GM19395 (cell line): ENCODE data around the gene TNFRSF14.

ENCODE experiments used
- ATAC-seq: cut with Tn5 transposase; IDR thresholded peaks from one replicate; pipeline ENCODE4 v1.9.1; 2021; ENCODE audit warnings: mild to moderate bottlenecking, moderate library complexity; ENCODE audit not compliant: unreplicated experiment

The TNFRSF14 gene

DNA sequence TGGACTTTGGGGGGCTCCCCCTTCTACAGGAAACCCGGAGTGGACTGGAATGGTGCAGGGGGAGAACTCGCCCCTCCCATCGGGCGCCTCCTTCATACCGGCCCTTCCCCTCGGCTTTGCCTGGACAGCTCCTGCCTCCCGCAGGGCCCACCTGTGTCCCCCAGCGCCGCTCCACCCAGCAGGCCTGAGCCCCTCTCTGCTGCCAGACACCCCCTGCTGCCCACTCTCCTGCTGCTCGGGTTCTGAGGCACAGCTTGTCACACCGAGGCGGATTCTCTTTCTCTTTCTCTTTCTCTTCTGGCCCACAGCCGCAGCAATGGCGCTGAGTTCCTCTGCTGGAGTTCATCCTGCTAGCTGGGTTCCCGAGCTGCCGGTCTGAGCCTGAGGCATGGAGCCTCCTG lies at the start of gene TNFRSF14:
Gene TNFRSF14 (plus strand): TSS at position 95 of the 401 bp plus-strand sequence. CDS start 294 bp downstream, at position 389.
- ATAC-seq, result peak; percentile 48

DNA sequence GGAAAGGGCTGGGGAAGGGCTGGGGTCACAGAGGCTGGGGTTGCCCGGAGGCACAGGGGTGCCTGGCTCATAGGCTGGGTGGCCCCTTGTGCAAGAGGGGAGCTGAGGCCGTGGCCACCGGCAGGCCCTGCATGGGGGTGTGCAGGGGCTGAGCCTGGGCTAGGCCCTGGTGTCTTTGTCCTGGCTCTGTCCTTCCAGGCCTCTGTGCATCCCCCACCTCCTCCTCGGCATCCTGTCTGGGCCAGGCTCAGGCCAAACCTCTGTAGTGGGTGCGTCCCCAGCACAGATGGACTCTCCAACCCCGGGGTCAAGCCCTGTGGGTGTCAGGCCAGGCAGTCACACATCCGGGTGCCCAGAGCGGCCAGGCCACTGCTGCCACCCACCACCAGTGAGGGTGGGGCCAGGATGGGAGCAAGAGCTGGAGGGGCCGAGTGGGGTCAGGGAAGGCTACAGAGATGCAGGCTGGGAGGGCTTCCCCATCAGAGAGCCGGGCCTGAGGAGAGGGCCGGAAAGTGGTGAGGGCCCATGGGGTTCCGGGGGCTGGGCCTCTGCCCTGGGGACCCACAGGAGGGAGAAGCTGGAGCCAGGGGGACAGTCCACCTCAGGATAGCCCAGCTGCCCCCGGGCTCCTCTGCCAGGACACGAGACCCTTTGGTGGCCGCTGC lies 49.1 kb upstream of the TNFRSF14 start:
- no peak for ATAC-seq

DNA sequence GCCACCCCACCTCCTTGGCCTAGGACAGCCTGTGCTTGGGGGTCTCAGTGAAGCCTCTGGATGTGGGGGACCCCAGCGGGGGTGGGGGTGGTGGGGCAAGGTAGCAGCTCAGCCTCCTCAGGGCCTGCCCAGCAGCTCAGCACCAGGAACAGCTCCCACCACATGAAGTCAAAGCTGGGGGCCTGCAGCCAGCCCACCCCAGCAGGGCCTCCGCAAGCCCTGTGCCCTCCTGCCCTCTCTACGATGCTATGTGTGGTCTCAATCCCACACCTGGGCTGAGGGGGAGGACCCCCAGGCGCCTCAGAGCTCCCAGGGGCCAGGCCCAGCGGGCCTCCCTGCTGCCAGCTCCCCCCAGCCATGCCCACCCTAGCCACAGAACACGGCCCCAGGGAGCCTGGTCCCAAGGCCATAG lies 48.4 kb upstream of the TNFRSF14 start:
- no peak for ATAC-seq

DNA sequence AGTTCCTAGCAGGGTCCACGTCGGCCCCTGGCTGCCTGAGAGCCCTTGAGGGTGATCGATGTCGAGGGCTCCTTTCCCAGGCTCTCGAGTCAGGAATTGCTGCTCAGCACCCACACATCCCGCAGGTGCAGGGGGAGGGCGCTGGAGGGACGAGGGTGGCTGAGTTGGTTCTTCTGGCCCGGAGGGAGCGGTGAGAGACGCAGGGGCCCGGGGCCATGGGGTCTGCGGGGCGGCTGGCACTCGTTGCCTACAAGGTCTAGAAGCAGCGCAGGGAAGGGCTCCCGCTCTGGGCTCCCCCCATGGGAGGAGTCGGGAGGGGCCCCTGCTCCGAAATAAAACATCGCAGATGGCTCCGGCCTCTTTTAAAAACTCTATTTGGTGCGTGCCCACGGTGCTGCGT lies 48.0 kb upstream of the TNFRSF14 start:
- ATAC-seq, result no peak

DNA sequence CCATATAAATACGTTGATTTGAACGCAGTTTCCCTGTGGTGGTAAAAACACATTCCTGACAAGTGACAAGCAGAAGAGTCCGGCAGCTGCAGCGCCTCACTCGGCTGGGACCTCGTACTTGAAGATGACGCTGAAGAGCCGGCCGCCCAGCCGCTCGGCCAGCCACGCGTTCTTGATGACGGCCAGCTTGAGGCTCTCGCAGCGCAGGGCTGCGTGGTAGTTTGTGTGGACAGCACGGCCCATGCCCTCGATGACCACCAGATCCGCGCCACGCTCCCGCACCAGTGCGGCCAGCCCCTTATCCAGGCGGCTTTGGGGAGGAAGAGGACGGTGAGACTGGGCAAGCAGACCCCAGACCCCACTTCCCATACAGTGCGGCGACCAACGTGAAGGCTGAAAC lies 47.4 kb upstream of the TNFRSF14 start:
- no peak for ATAC-seq

DNA sequence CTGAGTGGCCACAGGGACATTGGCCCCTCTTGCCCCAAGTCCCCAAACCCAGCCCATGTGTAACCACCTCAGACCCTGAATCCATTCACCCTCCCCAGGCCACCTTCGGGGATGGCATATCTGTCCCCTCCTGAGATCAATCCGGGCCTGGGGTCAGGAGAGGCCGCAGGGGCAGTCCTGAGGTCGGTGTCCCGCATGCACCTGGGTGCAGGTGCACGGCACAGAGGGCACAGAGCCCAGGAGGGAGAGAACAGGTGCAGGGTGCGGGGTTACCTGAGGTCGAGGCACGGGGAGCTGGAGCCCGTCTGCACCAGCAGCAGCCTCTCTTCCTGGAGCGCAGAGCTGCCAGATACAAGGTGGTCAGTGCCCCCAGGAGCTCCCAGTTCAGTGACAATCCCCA lies 46.6 kb upstream of the TNFRSF14 start:
- ATAC-seq, result no peak

DNA sequence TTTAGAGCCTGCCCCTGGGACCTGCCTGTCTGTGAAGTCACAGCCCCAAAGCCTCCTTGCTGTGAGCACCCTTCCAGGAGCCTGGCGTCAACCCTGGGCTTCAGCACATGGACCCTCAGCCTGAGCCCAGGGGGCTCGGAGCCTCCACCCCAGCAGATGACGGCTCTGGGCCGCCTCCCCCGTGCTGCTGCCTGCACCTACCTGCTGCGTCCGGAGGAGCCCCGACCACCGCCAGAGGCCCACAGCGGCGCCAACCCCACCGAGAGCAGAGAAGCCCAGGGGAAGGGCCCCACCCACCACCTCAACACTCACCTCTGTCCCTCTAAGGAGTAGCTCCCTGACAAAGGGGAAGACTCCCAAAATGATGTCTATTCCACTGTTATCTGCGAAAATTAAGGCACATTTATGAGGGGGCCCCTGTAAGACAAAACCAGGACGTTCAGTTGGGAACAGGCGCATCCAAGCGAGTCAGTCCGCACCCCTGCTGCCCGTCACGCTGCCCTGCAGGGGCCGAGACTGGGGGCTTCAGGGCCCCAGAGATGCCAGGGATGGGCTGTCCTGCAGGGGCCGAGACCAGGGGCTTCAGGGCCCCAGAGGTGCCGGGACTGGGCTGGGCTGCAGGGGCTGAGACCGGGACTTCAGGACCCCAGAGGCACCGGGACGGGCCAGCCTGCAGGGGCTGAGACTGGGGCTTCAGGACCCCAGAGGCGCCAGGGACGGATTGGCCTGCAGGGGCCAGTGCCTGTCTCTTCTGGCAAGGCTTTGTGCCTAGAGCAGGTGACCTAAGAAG lies 45.6 kb upstream of the TNFRSF14 start:
- no peak for ATAC-seq

DNA sequence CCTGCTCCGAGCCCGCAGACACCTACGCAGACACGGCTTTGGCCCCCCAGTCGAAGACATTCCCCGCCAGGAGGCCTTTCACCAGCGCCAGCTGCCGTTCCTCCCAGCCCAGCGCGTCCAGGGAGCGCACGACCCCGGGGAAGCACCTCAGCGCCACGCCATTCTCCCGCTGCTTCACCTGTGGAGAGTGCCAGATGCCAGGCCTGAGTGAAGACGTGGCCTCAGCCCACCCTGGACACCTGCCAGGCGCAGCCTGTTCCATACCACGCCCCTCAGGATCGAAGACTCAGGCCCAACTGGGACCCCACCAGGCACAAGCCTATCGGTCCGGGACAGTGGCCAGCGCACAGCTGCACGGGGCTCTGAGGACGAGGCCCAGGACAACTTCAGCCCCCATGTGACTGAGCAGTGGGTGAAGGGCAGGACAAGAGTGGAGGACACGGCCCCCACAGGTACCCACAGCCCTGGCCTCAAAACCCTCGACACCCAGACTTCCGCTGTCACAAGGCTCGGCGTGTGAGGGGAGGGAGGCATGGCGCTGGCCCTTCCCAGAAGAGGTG lies 43.2 kb upstream of the TNFRSF14 start:
- ATAC-seq, result no peak

DNA sequence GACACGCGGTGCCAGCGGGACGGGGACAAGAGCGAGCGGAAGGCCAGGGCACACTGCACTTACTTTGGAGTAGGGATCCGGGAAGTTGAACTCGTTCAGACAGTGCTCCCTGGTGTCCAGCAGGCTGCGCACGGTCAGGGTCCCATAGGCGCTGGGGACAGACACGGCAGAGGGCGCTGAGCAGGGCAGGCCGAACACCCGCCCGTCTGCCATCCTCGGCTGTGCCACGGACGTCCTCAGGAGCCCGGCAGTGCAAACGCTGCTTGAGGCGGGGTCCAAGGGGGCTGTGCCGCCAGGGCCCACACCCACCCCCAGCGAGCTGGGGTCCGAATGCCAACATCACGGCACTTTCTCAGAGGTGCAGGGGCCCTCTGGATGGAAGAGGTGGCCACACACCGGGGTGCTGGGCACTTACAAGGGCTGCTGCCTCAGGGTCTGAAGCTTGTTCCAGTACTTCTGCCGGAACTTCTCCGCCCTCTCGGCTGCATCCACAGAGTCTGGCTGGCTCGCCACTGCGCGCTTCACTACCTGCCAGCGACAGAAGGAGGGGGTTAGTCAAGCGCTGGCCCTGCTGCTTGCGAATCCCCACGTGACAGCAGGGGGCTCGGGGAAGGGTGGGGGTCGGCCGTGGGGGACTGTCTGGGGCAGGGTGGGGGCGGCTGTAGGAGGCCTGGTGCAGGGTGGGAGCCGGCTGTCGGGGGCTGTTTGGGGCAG lies 42.1 kb upstream of the TNFRSF14 start:
- ATAC-seq, result no peak

DNA sequence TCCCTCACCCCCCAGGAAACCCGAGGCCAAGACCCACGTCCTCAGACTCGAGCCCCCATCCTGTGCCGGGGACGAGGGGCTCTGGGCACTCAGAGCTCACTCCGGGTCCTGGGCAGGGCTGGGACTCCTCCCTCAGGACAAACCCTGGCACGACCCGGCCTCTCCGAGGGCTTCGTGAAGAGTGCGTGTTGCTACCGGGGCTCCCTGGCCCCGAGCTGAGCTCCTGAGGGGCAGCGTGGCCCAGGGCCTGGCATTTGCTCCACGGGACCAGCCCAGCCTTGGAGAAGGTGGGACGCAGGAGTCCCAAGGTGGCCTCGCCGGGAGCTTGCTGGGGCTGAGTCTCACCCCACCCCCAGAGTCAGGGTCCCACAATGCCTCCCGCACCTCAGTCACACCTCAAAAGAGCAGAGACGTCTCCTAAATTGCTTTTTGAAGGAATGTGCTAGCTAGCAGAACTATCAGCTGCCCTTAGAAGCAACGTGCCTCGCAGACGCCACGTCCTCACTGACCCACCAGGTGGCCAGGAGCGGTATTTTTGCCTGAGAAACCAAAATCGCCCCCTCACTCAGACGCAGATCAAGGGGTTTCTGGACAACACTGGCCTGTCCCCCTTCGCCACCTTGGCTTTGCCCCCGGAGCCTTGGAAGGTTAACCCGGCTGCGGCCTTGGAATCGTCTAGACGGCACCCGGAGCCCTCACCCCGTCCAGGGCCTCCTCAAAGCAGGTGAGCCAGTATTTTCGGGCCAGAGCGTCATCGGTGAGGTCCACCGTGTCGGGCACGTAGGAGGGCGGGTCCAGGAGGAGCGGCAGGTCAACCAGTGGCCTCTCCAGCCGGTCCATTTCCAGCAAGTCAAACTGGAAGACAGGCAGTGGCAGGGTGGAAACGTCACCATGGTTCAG lies 41.1 kb upstream of the TNFRSF14 start:
- ATAC-seq, result no peak

DNA sequence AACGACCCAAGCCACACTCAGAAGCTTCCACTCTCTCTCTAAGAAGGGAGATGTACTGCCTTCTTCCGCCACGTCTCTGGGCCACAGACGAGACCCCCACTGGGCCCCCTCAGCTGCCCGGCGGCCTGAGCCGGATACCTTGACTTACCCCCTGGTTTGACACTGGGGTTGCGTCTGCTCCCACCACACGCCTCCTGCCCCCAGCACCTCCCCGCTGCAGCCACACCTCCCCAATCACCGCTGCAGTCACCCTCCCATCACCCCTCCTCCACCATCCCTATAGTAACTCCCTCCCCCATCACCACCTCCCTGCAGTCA lies 40.4 kb upstream of the TNFRSF14 start:
- no peak for ATAC-seq

DNA sequence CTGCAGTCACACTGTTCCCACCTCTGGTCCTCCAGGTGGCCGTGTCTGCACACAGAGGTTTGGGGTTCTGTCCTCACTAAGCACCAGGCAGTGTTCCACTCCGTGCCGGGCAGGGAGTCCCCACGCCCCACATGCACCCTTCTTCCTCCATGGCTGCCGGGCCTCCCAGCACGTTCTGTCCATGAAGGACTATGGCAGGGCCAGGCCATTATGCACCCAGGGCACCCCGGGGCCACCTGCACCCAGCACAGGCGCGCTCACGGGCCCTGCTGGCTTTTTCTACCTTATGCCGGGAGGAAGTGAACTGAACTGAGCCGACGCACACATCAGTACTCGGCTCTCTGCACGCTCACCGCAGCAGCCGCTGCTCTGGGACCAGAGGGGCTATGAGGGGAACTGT lies 40.0 kb upstream of the TNFRSF14 start:
- no peak for ATAC-seq

DNA sequence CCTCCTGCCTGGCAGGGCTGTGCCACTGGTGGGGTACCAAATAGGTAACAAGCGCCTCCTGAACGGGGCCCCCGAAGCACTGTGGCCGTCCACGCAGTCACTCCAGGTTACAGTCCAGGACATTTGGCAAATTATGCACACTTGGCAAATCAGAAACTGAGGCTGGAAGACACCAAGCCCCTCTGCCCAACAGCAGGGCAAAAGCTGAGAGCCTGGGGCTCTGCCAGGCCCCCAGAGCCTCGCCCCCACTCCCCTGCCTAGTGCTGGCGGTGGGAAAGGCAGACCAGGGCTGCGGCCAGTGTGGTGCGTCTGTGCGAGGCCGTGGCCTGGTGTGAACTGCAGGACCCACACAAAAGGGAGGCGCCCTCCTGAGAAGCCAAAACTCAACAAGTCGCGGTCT lies 39.2 kb upstream of the TNFRSF14 start:
- no peak for ATAC-seq

DNA sequence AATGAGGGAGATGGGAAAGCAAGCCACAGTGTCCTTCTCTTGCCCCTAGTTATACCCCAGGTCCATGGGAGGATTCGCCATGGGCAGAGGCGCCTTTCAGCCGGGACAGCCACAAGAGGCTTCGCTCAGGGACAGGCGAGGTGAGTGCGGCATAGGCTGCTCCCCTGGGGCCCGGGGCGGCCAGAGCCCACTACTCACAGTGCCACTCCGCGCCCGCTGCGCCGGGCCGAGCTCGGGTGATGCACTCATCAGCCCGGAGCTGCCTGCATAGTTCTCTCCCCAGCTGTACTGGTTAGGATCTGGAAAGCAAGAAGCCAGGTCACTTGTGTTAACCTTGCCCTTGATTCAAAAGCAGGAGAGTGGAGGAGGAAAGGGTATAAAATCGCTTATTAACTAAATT lies 38.2 kb upstream of the TNFRSF14 start:
- no peak for ATAC-seq

DNA sequence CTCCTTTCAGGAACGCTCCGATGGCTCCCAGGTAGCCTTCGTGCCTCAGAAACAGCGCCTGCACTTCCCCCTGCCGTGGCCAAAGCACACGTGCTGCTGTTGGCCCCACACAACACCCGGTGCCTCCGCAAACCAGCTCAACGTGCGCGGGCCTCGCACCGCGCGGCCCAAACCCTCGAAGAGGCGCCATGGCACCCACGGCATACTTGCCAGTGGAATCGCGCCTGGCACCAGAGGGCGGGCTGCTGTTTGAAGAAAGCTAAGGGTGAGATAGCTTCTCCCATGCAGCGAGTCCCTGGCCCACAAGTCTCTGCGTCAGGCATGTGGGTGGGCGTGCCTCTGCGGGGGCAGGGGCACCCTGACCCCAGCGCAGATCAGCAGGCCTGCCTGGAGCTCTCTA lies 37.6 kb upstream of the TNFRSF14 start:
- no peak for ATAC-seq

DNA sequence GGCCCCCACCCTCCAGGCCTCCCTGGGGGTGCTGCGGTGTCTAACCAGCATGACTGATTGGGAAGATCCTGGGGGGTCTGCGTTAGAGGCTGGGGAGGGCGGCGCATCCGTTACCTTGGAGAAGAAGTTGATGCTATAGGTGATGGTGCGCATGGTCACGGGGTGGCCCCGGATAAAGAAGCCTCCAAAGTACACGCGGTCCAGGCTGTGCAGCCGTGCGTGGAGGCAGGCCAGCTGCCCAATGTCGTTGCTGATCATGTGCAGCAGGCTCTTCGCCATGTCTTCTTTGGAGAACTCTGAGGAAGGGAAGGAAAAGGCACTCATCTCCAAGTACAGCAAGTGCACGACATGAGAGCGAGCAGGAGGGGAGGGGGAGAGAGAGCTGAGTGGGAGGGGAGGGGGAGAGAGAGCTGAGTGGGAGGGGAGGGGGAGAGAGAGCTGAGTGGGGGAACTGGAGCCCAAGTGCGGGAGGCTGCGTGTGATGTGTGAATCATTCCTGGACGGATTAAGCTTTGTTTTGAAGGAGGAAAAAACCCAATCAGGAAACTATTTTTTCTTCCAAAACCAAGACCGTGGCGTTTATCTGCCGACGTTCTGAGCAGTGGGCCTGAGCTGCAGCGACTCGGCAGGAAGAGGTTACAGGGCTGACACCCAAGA lies 37.0 kb upstream of the TNFRSF14 start:
- no peak for ATAC-seq

DNA sequence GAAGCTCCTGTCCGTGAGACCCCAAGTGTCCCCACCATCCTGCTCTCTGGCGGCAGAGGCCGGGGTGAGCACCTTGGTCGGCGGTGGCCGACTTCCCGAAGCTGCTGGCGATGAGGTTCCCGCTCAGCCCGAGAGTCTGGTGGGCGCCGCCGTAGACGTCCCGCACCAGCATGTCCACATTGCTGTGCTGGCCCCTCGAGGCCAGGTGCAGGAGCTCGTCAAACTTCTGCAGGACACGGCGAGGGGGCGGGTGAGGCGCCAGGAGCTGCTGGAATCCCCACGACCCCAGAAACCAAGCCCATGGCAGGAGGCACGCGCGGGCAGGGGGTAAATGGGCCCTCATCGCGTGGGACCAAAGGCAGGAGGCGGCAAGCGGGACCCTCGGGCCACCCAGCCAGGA lies 36.4 kb upstream of the TNFRSF14 start:
- no peak for ATAC-seq

DNA sequence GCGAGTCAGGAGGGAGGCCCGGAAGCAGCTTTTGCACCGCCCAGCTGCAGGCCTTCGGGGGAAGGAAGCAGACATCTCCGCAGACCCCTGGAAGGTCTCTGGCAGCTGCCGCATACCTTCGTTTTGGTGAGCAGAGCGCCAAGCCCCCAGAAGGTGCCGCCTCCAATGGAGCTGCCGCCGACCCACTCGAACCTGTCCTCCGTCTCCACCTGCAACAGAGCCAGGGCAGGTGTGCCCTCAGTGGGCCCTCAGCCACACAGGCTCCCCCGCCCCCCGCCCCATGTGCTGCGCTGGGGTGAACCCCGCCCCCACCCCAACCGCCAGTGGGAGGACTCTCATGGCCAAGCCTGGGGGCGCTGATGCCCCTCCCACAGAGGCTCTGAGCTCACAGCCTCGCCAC lies 36.0 kb upstream of the TNFRSF14 start:
- ATAC-seq, result no peak

DNA sequence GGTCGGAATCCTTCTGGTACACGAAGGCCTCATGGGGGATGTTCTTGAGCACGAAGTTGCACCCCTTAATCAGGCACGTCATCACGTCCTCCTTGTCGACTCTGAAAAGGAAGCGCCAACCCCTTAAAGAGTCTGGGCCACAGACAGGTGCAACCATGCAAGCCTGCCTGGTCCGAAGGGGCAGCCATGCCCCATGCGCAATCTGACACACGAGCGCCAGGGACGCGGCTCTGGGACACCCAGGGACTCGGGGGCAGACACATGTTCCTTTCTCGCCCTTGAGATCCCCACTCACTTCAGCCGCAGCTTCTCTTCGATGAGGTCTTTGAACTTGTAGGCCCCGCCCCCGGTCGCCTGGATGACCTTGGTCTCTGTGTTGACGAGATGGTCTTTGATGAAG lies 35.4 kb upstream of the TNFRSF14 start:
- no peak for ATAC-seq

DNA sequence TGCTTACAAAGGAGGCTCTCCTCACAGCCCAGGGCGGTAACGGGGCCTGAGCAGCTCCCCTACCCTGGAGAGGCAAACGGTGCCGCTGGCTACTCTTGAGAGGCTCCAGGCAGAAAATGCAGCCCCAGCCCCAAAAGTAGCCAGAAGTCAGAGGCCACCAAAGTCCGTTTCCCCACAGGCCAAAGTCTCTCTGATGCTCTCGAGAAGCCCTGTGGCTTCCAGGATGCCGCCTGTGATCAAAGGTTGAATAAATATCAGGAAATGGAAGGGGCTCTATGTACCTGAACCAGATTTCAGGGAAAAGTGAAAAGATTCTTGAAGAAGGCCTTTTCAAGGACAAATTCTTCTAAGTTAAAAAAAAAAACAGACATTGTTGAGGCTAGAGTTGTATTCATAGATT lies 33.9 kb upstream of the TNFRSF14 start:
- no peak for ATAC-seq
